Measurements from ENCODE around the gene FANCI. TPM values are rescaled to one million over a fixed set of nuclear protein-coding genes. Genes with fewer than 3 reads are reported as not detected.

Gene FANCI
- total RNA-seq, 1 donor from 2014 or later = 133 TPM

GRCh38 chr15:89330119-89330518 lies 86.3 kb downstream of the FANCI start:
- Mint-ChIP-seq H3K27ac (no peak overlapping the region), H3K36me3 (peaks cover 32% of the 10 kb centered on the region), H3K9me3 (peaks cover 4% of the 10 kb centered on the region), H3K27me3 (ENCODE audit: insufficient read depth, low read depth) (peaks cover 7% of the 10 kb centered on the region), H3K4me3 (no peak overlapping the region), H3K4me1 (peaks cover 14% of the 10 kb centered on the region)
- peaks cover 25% of the 10 kb centered on the region for H3K79me2 ChIP-seq (ENCODE audit: low read depth)
- peaks cover 4% of the 10 kb centered on the region for H3F3A ChIP-seq (ENCODE audit: low read depth)
- H3K4me3 ChIP-seq = no peak overlapping the region
- TF ChIP-seq, protein P1, sequence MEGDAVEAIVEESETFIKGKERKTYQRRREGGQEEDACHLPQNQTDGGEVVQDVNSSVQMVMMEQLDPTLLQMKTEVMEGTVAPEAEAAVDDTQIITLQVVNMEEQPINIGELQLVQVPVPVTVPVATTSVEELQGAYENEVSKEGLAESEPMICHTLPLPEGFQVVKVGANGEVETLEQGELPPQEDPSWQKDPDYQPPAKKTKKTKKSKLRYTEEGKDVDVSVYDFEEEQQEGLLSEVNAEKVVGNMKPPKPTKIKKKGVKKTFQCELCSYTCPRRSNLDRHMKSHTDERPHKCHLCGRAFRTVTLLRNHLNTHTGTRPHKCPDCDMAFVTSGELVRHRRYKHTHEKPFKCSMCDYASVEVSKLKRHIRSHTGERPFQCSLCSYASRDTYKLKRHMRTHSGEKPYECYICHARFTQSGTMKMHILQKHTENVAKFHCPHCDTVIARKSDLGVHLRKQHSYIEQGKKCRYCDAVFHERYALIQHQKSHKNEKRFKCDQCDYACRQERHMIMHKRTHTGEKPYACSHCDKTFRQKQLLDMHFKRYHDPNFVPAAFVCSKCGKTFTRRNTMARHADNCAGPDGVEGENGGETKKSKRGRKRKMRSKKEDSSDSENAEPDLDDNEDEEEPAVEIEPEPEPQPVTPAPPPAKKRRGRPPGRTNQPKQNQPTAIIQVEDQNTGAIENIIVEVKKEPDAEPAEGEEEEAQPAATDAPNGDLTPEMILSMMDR (IDR thresholded peaks at IDR 0.05) = no peak
- no peak for TF ChIP-seq EZH2 (IDR thresholded peaks at IDR 0.05)
- no peak for TF ChIP-seq EZH2phosphoT487 (IDR thresholded peaks at IDR 0.05)
- no peak overlapping the region for H3K27ac ChIP-seq
- H4K20me1 ChIP-seq (ENCODE audit: low read depth) = peaks cover 40% of the 10 kb centered on the region
- peaks cover 10% of the 10 kb centered on the region for H3K4me1 ChIP-seq
- H2AFZ ChIP-seq (replicated peaks) = no peak overlapping the region
- H3K36me3 ChIP-seq = peaks cover 8% of the 10 kb centered on the region
- H3K9ac ChIP-seq = no peak overlapping the region
- DNase-seq (ENCODE audit: low spot score) = no peak
- no peaks in the 10 kb centered on the region for H3K9me3 ChIP-seq (ENCODE audit: low read depth)
- H3K27me3 ChIP-seq = peaks cover 1% of the 10 kb centered on the region
- no peak overlapping the region for H3K4me2 ChIP-seq

GRCh38 chr15:89330881-89331595 lies 87.3 kb downstream of the FANCI start:
- peaks cover 11% of the 10 kb centered on the region for H3K27me3 ChIP-seq
- H3F3A ChIP-seq (ENCODE audit: low read depth) = peaks cover 9% of the 10 kb centered on the region
- peaks cover 8% of the 10 kb centered on the region for H3K36me3 ChIP-seq
- peaks cover 10% of the 10 kb centered on the region for H3K4me1 ChIP-seq
- peaks cover 21% of the 10 kb centered on the region for H3K4me1 Mint-ChIP-seq
- peaks cover 32% of the 10 kb centered on the region for H3K36me3 Mint-ChIP-seq
- peaks cover 4% of the 10 kb centered on the region for H3K9me3 Mint-ChIP-seq
- H4K20me1 ChIP-seq (ENCODE audit: low read depth) = peaks cover 40% of the 10 kb centered on the region
- H3K27ac Mint-ChIP-seq = no peak overlapping the region
- no peak overlapping the region for H3K27ac ChIP-seq
- TF ChIP-seq EZH2phosphoT487 (IDR thresholded peaks at IDR 0.05) = no peak
- TF ChIP-seq, protein P1 (IDR thresholded peaks at IDR 0.05) = no peak
- no peak for TF ChIP-seq EZH2 (IDR thresholded peaks at IDR 0.05)
- no peaks in the 10 kb centered on the region for H3K9me3 ChIP-seq (ENCODE audit: low read depth)
- H3K27me3 Mint-ChIP-seq (ENCODE audit: insufficient read depth, low read depth) = peaks cover 16% of the 10 kb centered on the region
- H3K79me2 ChIP-seq (ENCODE audit: low read depth) = peaks cover 25% of the 10 kb centered on the region
- no peak overlapping the region for H3K4me3 Mint-ChIP-seq
- no peak overlapping the region for H2AFZ ChIP-seq (replicated peaks)
- DNase-seq (ENCODE audit: low spot score) = no peak
- no peak overlapping the region for H3K4me3 ChIP-seq
- H3K9ac ChIP-seq = no peak overlapping the region
- H3K4me2 ChIP-seq = no peak overlapping the region

DNA sequence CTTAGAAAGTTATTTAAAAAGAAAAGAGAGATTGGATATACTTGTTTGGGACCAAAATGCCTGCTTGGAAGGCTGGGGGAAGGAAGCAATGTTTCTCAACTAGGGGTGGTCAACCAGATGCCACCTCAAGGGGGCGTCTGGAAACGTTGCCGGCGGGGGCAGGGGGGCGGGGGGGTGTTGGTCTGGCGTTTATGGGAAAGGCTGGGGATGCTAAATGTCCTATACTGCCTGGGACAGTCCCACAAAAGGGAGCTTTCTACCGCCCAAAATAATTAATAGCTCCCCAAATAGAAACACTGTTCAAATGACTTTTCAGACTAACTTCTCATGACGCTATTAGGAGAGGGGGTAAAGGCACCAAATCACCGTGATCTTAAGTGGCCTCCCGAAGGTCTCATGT lies 88.7 kb downstream of the FANCI start:
- Histone ChIP-seq H3K4me3 (peak overlapping the region; percentile 12), H3K9me3 (ENCODE audit: low read depth) (no peaks in the 10 kb centered on the region), H2AFZ (replicated peaks) (no peak overlapping the region), H3K9ac (no peak overlapping the region), H3K27me3 (peaks cover 25% of the 10 kb centered on the region), H3K79me2 (ENCODE audit: low read depth) (peaks cover 25% of the 10 kb centered on the region), H3F3A (ENCODE audit: low read depth) (peaks cover 9% of the 10 kb centered on the region), H3K36me3 (peaks cover 7% of the 10 kb centered on the region), H3K4me1 (peaks cover 10% of the 10 kb centered on the region), H3K27ac (no peak overlapping the region), H4K20me1 (ENCODE audit: low read depth) (peaks cover 37% of the 10 kb centered on the region), H3K4me2 (peak overlapping the region; percentile 30)
- Mint-ChIP-seq H3K4me1 (peaks cover 21% of the 10 kb centered on the region), H3K4me3 (peak overlapping the region; percentile 57), H3K27me3 (ENCODE audit: insufficient read depth, low read depth) (peaks cover 28% of the 10 kb centered on the region), H3K27ac (no peak overlapping the region), H3K9me3 (peaks cover 4% of the 10 kb centered on the region), H3K36me3 (peaks cover 23% of the 10 kb centered on the region)
- peak; percentile 66 for DNase-seq (ENCODE audit: low spot score)
- TF ChIP-seq EZH2 (IDR thresholded peaks at IDR 0.05) = no peak
- TF ChIP-seq, protein P1 (IDR thresholded peaks at IDR 0.05) = peak; percentile 65

Data from neural progenitor cell (in vitro differentiated cells).